ENCODE results near the gene TTC3. TPM values are rescaled to one million over a fixed set of nuclear protein-coding genes. Genes with fewer than 3 reads are reported as not detected.

The TTC3 gene
- total RNA-seq, 3 donors from 2014 or later, result 67.2 to 126 (median 98.1) TPM

- no peaks in the 10 kb centered on the region for H3K36me3 ChIP-seq (ENCODE audit: low read depth)
- intact Hi-C loops (cut with DNase I, micrococcal nuclease), result no loop called here
These were observed 120.0 kb downstream of the TTC3 start for GRCh38 chr21:37193006-37193405.

GRCh38 chr21:37193676-37194075 lies 120.6 kb downstream of the TTC3 start:
- no peaks in the 10 kb centered on the region for H3K36me3 ChIP-seq (ENCODE audit: low read depth)
- no peaks in the 10 kb centered on the region for H3K4me1 ChIP-seq (ENCODE audit: low read depth)
- ATAC-seq, result no peak
- intact Hi-C loops (cut with DNase I, micrococcal nuclease), result no loop called here
- H3K9me3 ChIP-seq, result no peaks in the 10 kb centered on the region
- no peak for DNase-seq
- no peak overlapping the region for H3K4me3 ChIP-seq
- TF ChIP-seq CTCF (IDR thresholded peaks at IDR 0.05), result no peak

More at GRCh38 chr21:37193006-37193405, 120.0 kb downstream of the TTC3 start:
- no peaks in the 10 kb centered on the region for H3K4me1 ChIP-seq (ENCODE audit: low read depth)
- ATAC-seq (no peak), DNase-seq (no peak)
- H3K4me3 ChIP-seq, result no peak overlapping the region
- no peaks in the 10 kb centered on the region for H3K9me3 ChIP-seq
- no peak for TF ChIP-seq CTCF (IDR thresholded peaks at IDR 0.05)

GRCh38 chr21:37195059-37195458 lies 122.0 kb downstream of the TTC3 start:
- intact Hi-C loops (cut with DNase I, micrococcal nuclease), result no loop called here
- no peaks in the 10 kb centered on the region for H3K9me3 ChIP-seq
- no peaks in the 10 kb centered on the region for H3K36me3 ChIP-seq (ENCODE audit: low read depth)
- DNase-seq, result no peak
- no peaks in the 10 kb centered on the region for H3K4me1 ChIP-seq (ENCODE audit: low read depth)
- no peak for ATAC-seq
- no peak overlapping the region for H3K4me3 ChIP-seq
- TF ChIP-seq CTCF (IDR thresholded peaks at IDR 0.05), result no peak

GRCh38 chr21:37195610-37196009 lies 122.6 kb downstream of the TTC3 start:
- ATAC-seq (no peak), DNase-seq (no peak)
- Histone ChIP-seq H3K9me3 (no peaks in the 10 kb centered on the region), H3K4me1 (ENCODE audit: low read depth) (no peaks in the 10 kb centered on the region), H3K4me3 (no peak overlapping the region), H3K36me3 (ENCODE audit: low read depth) (no peaks in the 10 kb centered on the region)
- TF ChIP-seq CTCF (IDR thresholded peaks at IDR 0.05), result no peak
- intact Hi-C loops (cut with DNase I, micrococcal nuclease), result no loop called here

GRCh38 chr21:37196847-37197246 lies 123.8 kb downstream of the TTC3 start:
- no peaks in the 10 kb centered on the region for H3K36me3 ChIP-seq (ENCODE audit: low read depth)
- no peak for TF ChIP-seq CTCF (IDR thresholded peaks at IDR 0.05)
- H3K9me3 ChIP-seq, result no peaks in the 10 kb centered on the region
- DNase-seq, result no peak
- ATAC-seq, result peak; percentile 25
- no peaks in the 10 kb centered on the region for H3K4me1 ChIP-seq (ENCODE audit: low read depth)
- H3K4me3 ChIP-seq, result no peak overlapping the region
- intact Hi-C loops (cut with DNase I, micrococcal nuclease), result no loop called here

- ATAC-seq, result no peak
- H3K4me3 ChIP-seq, result no peak overlapping the region
- intact Hi-C loops (cut with DNase I, micrococcal nuclease), result no loop called here
- no peak for DNase-seq
- TF ChIP-seq CTCF (IDR thresholded peaks at IDR 0.05), result no peak
- H3K36me3 ChIP-seq (ENCODE audit: low read depth), result no peaks in the 10 kb centered on the region
- no peaks in the 10 kb centered on the region for H3K9me3 ChIP-seq
- no peaks in the 10 kb centered on the region for H3K4me1 ChIP-seq (ENCODE audit: low read depth)
These were observed 124.7 kb downstream of the TTC3 start for GRCh38 chr21:37197746-37198145.

Data from mucosa of descending colon (tissue), 3 donors.